Astrocyte (in vitro differentiated cells and primary cell): ENCODE measurements around the gene NDUFA5.

ENCODE experiments used
- EZH2 ChIP-seq: IDR thresholded peaks from 2 replicates; pipeline ENCODE4 v1.6.1; 2012; ENCODE audit warnings: mild to moderate bottlenecking, low read length, inconsistent platforms; ENCODE audit not compliant: insufficient read depth
- TF ChIP-seq, protein P1 (sequence below): IDR thresholded peaks from 2 replicates; pipeline ENCODE4 v1.5.1; 2011; ENCODE audit warnings: low read depth, mild to moderate bottlenecking, inconsistent platforms, low read length, moderate library complexity; ENCODE audit not compliant: insufficient read depth

DNA sequence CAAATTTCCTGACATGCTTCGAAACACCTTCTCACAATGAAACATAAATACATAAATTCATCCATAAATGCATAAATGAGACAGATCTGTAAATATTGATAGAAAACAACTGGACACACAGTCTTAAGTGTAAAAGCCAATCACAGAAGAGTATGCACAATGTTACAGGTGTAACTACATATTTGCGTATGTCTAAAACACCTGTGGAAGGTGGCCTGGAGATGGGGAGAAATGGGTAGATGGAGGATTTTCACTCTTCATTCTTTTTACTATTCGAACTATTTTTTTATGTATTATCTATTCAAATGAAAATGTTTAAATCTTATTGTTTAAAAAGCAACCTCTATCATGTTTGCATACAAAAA, 24.1 kb downstream of the NDUFA5 start:
- TF ChIP-seq EZH2: no peak
- TF ChIP-seq, protein P1, sequence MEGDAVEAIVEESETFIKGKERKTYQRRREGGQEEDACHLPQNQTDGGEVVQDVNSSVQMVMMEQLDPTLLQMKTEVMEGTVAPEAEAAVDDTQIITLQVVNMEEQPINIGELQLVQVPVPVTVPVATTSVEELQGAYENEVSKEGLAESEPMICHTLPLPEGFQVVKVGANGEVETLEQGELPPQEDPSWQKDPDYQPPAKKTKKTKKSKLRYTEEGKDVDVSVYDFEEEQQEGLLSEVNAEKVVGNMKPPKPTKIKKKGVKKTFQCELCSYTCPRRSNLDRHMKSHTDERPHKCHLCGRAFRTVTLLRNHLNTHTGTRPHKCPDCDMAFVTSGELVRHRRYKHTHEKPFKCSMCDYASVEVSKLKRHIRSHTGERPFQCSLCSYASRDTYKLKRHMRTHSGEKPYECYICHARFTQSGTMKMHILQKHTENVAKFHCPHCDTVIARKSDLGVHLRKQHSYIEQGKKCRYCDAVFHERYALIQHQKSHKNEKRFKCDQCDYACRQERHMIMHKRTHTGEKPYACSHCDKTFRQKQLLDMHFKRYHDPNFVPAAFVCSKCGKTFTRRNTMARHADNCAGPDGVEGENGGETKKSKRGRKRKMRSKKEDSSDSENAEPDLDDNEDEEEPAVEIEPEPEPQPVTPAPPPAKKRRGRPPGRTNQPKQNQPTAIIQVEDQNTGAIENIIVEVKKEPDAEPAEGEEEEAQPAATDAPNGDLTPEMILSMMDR: no peak
